Measurements from ENCODE around the gene EPHB1.

The EPHB1 gene

GRCh38 chr3:134794950-134795745 is at the start of gene EPHB1:
Gene EPHB1 (plus strand): TSS chr3:134795260.
- peak; percentile 56 to 58 for DNase-seq (ENCODE audit: low read depth in 2 of 2)

- DNase-seq (ENCODE audit: low read depth in 2 of 2) = no peak
Observed at GRCh38 chr3:134748698-134749097, 46.4 kb upstream of the EPHB1 start.

GRCh38 chr3:134749174-134749573 is 45.9 kb upstream of the EPHB1 start:
- no peak for DNase-seq (ENCODE audit: low read depth in 2 of 2)

- no peak for DNase-seq (ENCODE audit: low read depth in 2 of 2)
Observed at GRCh38 chr3:134749802-134750553, 45.1 kb upstream of the EPHB1 start.

DNA sequence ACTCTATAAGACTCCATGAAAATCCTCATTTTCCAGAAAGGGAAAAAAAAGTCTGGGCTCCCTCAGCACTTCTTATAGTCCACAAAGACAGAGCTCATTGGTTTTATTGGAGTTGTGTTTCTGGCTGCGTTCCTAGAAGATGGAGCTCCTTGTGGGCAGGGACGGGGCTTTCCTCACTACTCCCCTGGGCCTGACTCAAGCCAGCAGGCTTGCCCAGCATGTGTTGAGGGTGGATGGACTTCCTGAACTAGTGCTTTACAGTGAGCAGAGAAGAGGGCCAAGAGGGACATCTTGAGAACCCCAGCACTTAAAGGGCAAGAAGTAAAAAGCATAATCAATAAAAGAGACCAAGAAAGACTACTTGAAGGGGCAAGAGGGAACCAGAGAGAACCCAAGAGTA is 43.2 kb upstream of the EPHB1 start:
- no peak for DNase-seq (ENCODE audit: low read depth in 2 of 2)

- DNase-seq (ENCODE audit: low read depth in 2 of 2) = no peak
Observed at GRCh38 chr3:134752761-134753461, 42.1 kb upstream of the EPHB1 start.

- no peak for DNase-seq (ENCODE audit: low read depth in 2 of 2)
Observed at GRCh38 chr3:134753999-134754742, 40.9 kb upstream of the EPHB1 start.

DNA sequence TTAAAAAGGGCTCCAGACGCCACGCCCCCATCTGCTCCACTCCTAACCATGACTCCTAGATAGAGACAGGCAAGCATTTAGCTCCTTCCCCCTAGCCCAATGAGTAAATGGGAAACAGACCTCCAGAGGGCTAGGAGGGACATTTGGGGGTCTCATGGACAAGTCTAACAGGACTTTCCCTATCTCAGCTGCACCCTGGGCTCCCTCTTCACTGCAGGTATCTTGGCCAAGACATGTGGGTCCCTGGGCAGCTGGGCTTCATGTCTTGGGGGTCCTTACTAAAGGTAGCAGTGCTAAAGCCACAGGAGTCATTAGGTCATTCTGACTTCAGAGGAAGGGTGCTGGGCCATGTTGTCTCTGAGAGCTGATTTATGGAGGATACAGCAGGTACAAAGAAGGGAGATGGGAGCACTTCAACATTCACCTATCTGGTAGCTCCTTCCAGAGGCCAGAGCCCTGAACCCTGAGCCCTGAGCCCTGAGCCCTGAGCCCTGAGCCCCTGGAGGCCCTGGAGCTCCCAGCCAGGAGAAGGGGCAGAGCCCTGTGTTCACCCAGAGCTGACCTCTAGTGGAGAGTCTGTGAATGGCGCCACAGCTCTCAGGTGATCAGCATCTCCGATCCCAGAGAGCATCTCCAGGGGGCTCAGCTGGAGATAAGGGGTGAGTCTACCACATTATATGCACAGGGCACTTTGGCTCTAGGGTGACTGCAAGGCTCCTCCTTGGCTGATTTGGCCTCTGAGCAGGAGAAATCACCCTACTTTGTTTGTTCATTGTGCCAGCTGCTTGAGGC is 40.1 kb upstream of the EPHB1 start:
- peak; percentile 18 to 22 for DNase-seq (ENCODE audit: low read depth in 2 of 2)

DNA sequence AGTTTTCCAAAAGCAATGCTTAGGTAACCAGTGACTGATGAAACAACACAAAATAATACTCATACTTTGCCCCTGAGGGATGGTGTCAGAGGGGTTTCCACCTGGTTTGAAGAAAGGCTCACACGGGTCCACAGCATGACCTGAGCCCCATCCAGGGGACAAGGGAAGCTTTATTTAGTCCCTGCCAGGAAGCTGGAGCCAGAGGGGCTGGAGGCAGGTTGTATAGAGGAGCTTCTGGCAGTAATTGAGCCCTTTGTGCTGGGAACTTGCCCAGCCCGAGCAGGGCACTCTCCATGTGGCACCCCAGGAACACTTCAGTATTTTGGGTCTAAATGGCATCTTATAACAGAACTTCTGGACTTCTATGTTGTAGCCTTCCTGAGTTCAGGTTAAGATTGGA is 39.2 kb upstream of the EPHB1 start:
- no peak for DNase-seq (ENCODE audit: low read depth in 2 of 2)

DNA sequence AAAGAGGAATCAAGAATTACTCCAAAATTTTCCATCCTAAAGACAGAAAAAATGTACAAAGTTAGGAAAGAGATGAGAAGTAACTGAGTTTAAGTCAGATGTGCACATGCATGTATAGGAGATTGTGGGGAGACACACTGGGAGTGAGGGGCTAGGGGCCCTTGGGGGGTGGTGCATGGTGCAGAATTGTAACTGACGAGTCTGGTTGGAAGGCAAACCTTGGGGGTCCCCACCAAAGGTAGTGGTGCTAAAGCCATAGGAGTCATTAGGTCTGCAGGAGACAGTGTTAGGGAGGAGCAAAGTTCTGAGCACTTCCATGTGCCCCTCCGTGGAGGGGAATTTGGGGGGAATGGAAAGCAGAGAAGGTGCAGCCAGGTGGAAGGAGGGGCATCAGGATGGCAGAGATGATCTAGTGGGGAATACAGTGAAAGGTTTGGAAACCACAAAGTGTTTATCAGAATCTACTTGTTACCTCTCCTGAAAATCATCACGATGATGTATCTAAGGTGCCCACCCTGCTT is 37.5 kb upstream of the EPHB1 start:
- no peak for DNase-seq (ENCODE audit: low read depth in 2 of 2)

DNA sequence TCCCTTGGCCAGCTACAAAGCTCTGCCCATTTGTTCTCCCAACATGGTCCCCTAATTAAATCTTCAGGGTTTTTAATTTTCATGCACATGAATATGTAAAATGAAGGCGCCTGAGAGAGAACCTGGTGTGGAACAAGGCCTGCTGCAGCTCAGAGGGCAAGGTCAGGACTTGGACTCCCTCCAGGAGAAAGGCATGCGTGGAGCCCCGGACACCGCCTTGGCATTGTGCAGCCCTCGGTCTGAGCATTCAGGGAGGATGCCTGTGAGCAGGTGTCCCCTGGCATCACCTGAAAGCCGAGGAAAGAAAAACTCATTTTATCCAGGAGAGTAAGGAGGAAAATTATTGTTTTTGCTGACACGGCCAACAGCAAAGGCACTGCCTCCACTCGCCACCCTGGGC is 33.8 kb upstream of the EPHB1 start:
- no peak for DNase-seq (ENCODE audit: low read depth in 2 of 2)

- DNase-seq (ENCODE audit: low read depth in 2 of 2) = no peak
Observed at GRCh38 chr3:134762016-134762415, 33.0 kb upstream of the EPHB1 start.

DNA sequence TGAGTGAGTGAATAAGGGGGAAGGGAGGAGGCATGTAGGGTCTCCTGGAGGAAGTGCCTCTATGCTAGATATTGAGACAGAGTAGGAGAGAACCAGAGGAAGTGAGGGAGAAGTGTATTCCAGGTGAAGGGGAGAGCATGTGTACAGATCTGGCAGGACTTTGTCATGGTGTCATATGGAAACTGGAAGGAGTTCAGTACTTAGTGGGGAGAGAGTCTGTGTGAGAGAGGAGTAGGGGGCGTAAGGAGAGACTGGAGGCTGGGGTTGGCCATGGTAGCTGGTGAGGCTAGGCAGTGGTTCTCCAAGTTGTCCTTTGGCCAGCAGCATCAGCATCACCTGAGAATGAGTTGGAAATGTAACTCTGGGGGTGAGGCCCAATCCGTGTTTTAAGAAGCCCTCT is 29.6 kb upstream of the EPHB1 start:
- no peak for DNase-seq (ENCODE audit: low read depth in 2 of 2)

DNA sequence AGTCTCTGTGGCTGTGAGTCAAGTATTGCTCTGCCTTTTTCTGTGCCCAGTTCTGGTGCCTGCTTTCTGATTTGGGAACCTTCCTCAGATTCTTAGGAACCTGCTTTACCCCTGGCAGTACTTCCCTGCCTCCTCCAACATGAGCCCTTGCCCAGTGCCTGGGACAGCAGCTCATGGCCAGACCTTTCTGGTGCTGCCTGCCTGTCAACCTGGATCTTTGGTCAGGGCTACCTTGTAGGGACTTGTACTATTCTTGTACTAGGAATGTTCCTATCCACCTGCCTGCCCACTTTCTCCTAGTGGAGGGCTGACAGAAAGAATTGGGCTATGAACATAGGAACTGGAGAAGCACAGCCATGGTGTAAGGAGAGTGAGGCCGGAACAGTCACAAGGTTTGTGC is 28.8 kb upstream of the EPHB1 start:
- no peak for DNase-seq (ENCODE audit: low read depth in 2 of 2)

- no peak for DNase-seq (ENCODE audit: low read depth in 2 of 2)
Observed at GRCh38 chr3:134768116-134768515, 26.9 kb upstream of the EPHB1 start.

GRCh38 chr3:134768837-134769236 is 26.2 kb upstream of the EPHB1 start:
- DNase-seq (ENCODE audit: low read depth in 2 of 2) = no peak

GRCh38 chr3:134769287-134769868 is 25.7 kb upstream of the EPHB1 start:
- no peak for DNase-seq (ENCODE audit: low read depth in 2 of 2)

GRCh38 chr3:134772011-134772410 is 23.0 kb upstream of the EPHB1 start:
- DNase-seq (ENCODE audit: low read depth in 2 of 2) = no peak

GRCh38 chr3:134772591-134772990 is 22.5 kb upstream of the EPHB1 start:
- no peak for DNase-seq (ENCODE audit: low read depth in 2 of 2)

GRCh38 chr3:134775831-134776230 is 19.2 kb upstream of the EPHB1 start:
- DNase-seq (ENCODE audit: low read depth in 2 of 2) = no peak
